ENCODE results near the gene SIT1. TPM values are rescaled to one million over a fixed set of nuclear protein-coding genes. Genes with fewer than 3 reads are reported as not detected.

The SIT1 gene
- total RNA-seq, 1 experiment from 2014 or later: not detected

DNA sequence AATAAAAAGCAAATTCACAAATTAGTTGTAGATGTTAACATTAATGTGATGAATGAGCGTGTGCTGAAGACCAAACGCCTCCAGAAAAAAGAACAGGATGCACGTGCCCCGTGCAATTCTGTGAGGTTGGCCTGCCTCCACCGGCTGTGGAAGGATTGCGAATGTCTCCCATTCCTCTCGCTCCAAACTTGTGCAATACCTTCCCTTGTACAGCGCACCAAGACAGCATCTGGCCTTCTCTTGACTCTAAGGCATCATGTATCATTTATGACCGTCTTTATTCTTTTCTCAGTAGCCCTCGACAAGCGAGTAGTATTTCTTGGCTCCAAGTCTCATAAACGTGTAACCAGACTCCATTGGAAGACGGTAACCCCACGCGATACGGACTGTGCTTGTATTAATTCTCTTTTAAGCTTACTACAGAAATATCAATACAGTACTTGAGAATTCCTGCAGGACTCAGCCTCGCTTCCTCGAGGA, 47.2 kb downstream of the SIT1 start:
- H3K4me1 ChIP-seq: 0 out of 2 replicates have a peak, but pooled peaks cover 4% of the 10 kb centered on the region
- no peaks in the 10 kb centered on the region for H3K27me3 ChIP-seq
- H3K27ac ChIP-seq: no peak overlapping the region
- DNase-seq: peak in 1 of 2 experiments; percentile 21
- no peaks in the 10 kb centered on the region for H3K9me3 ChIP-seq (replicated peaks)
- H3K4me3 ChIP-seq: peak overlapping the region; percentile 51
- H3K36me3 ChIP-seq: no peaks in the 10 kb centered on the region

DNA sequence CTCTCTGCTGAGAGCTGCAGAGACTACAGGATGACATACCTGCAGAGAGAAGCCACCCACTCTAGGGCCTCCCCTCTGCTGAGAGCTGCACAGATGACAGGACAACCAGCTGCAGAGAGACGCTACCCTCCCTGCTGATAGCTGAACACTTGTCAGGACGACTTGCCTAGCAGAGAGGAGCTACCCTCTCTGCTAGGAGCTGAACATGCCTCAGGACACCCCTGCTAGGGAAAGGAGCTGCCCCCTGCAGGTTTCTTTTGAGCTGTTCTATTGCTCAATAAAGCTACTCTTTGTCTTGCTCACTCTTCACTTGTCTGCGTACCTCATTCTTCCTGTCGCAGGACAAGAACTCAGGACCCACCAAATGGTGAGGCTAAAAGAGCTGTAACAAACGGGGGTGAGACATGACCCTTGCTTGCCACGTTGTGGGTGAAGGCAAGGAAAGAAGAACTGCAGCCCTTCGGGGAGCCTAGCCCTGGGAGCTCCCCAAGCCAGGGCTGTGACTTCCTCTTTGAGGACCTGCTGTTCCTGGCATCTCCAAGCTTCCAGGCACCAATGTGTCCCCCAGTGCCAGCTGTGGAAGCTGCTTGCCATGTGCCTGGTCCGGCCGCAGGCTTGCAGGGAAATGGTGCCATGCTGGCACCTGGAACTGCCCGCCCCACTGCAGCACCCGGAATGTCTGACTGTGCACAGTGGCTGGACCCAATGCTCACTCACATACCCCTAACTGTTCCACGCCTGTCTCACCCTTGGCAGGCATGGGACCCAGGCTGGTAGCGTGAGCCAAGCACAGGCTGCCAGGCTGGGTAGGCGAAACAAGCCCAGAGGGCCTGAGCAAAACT, 50.7 kb downstream of the SIT1 start:
- Histone ChIP-seq H3K4me1 (no peaks in the 10 kb centered on the region), H3K36me3 (no peaks in the 10 kb centered on the region), H3K27ac (no peak overlapping the region), H3K4me3 (no peak overlapping the region), H3K27me3 (no peaks in the 10 kb centered on the region), H3K9me3 (replicated peaks) (no peaks in the 10 kb centered on the region)
- no peak for DNase-seq

Other genes starting within 250 kb of the SIT1 start
- gene RUSC2, start 160.8 kb downstream of the SIT1 start, total RNA-seq (2014; rRNA removed; shearing (Covaris generic)): 5.3 and 5.6 TPM in 2 replicates
- gene TESK1, start 45.7 kb downstream of the SIT1 start, total RNA-seq (2014; rRNA removed; shearing (Covaris generic)): 9.2 and 10.1 TPM in 2 replicates
- gene CD72, start 32.5 kb downstream of the SIT1 start, total RNA-seq (2014; rRNA removed; shearing (Covaris generic)): not detected in 2 replicates
- gene RMRP, start 7.1 kb upstream of the SIT1 start, total RNA-seq (2014; rRNA removed; shearing (Covaris generic)): 8,654 and 17,072 TPM in 2 replicates
- 6.1 and 6.6 TPM in 2 replicates for gene CCDC107, start 7.4 kb upstream of the SIT1 start, total RNA-seq (2014; rRNA removed; shearing (Covaris generic))
- gene ARHGEF39, start 14.3 kb upstream of the SIT1 start, total RNA-seq (2014; rRNA removed; shearing (Covaris generic)): 10.5 and 11.9 TPM in 2 replicates
- gene CA9, start 23.0 kb upstream of the SIT1 start, total RNA-seq (2014; rRNA removed; shearing (Covaris generic)): 2.5 and 3.2 TPM in 2 replicates
- 427 and 459 TPM in 2 replicates for gene TPM2, start 39.0 kb upstream of the SIT1 start, total RNA-seq (2014; rRNA removed; shearing (Covaris generic))
- gene TLN1, start 81.3 kb upstream of the SIT1 start, total RNA-seq (2014; rRNA removed; shearing (Covaris generic)): 65.0 and 70.4 TPM in 2 replicates
- 21.1 and 21.6 TPM in 2 replicates for gene CREB3, start 81.7 kb upstream of the SIT1 start, total RNA-seq (2014; rRNA removed; shearing (Covaris generic))
- 34.4 and 37.1 TPM in 2 replicates for gene GBA2, start 98.3 kb upstream of the SIT1 start, total RNA-seq (2014; rRNA removed; shearing (Covaris generic))
- gene RGP1, start 98.4 kb upstream of the SIT1 start, total RNA-seq (2014; rRNA removed; shearing (Covaris generic)): 14.6 and 16.3 TPM in 2 replicates
- gene MSMP, start 103.3 kb upstream of the SIT1 start, total RNA-seq (2014; rRNA removed; shearing (Covaris generic)): not detected in 2 replicates
- 0.24 and 0.41 TPM in 2 replicates for gene NPR2, start 140.7 kb upstream of the SIT1 start, total RNA-seq (2014; rRNA removed; shearing (Covaris generic))
- 0.20 and 0.63 TPM in 2 replicates for gene SPAG8, start 161.3 kb upstream of the SIT1 start, total RNA-seq (2014; rRNA removed; shearing (Covaris generic))
- 21.3 and 28.2 TPM in 2 replicates for gene HINT2, start 164.1 kb upstream of the SIT1 start, total RNA-seq (2014; rRNA removed; shearing (Covaris generic))
- not detected in 2 replicates for gene FAM221B, start 177.8 kb upstream of the SIT1 start, total RNA-seq (2014; rRNA removed; shearing (Covaris generic))
- gene TMEM8B, start 178.3 kb upstream of the SIT1 start, total RNA-seq (2014; rRNA removed; shearing (Covaris generic)): 1.7 and 2.1 TPM in 2 replicates
- not detected in 2 replicates for gene OR13J1, start 219.5 kb upstream of the SIT1 start, total RNA-seq (2014; rRNA removed; shearing (Covaris generic))

All from SJCRH30 (cell line).